GM12878 (cell line): ENCODE measurements around the gene NCAPH2.

Experiments used
- CHD4 ChIP-seq: fragments of 200-600 bp; sonication (generic); IDR thresholded peaks from 2 replicates; pipeline ENCODE4 v1.6.1; 2016; ENCODE audit warnings: mild to moderate bottlenecking
- CTCF ChIP-seq, 3 experiments: IDR thresholded peaks in 2 of 3; conservative IDR thresholded peaks in 1 of 3; 2 replicates each; pipeline ENCODE4 v1.5.1; 2011; ENCODE audit warnings: low read depth in 3 of 3, low read length in 3 of 3, mild to moderate bottlenecking in 3 of 3, control low read depth in 2 of 3, moderate library complexity in 2 of 3, inconsistent platforms in 1 of 3, mixed read lengths in 1 of 3; ENCODE audit not compliant: control insufficient read depth in 2 of 3, insufficient read depth in 1 of 3; ENCODE audit errors: extremely low read depth in 1 of 3
- EGR1 ChIP-seq, 2 experiments: IDR thresholded peaks; 1 replicate in 1 of 2; 2 replicates in 1 of 2; pipeline ENCODE4 v1.6.1; 2011 to 2012; ENCODE audit warnings: low read depth in 2 of 2, low read length in 2 of 2, borderline replicate concordance in 1 of 2, mild to moderate bottlenecking in 1 of 2, moderate library complexity in 1 of 2
- EP300 ChIP-seq, 2 experiments: fragments of 150-350 bp in 1 of 2; IDR thresholded peaks; 2 replicates each; pipeline ENCODE4 v1.6.1; 2011 to 2012; ENCODE audit warnings: low read depth in 2 of 2, low read length in 2 of 2, borderline replicate concordance in 1 of 2, improper control_type of control experiment in 1 of 2, inconsistent platforms in 1 of 2; ENCODE audit not compliant: control insufficient read depth in 1 of 2
- EZH2 ChIP-seq: IDR thresholded peaks from 2 replicates; pipeline ENCODE4 v1.6.1; 2012; ENCODE audit warnings: low read depth, mild to moderate bottlenecking, control low read depth, inconsistent platforms, low read length, borderline replicate concordance; ENCODE audit not compliant: control insufficient read depth
- GABPA ChIP-seq: IDR thresholded peaks from 2 replicates; pipeline ENCODE4 v1.6.1; 2014; ENCODE audit warnings: antibody characterized with exemption, low read depth, mild to moderate bottlenecking, inconsistent platforms
- MAX ChIP-seq: IDR thresholded peaks from 2 replicates; pipeline ENCODE4 v1.6.1; 2012; ENCODE audit warnings: low read depth, low read length, improper control_type of control experiment
- MTA2 ChIP-seq: fragments of 450-650 bp; IDR thresholded peaks from 2 replicates; pipeline ENCODE4 v1.6.1; 2016; ENCODE audit warnings: low read depth, mild to moderate bottlenecking, moderate library complexity
- NRF1 ChIP-seq: conservative IDR thresholded peaks from 2 replicates; pipeline ENCODE4 v1.6.1; 2011; ENCODE audit warnings: mild to moderate bottlenecking, low read depth, low read length, improper control_type of control experiment
- POLR2AphosphoS2 ChIP-seq: IDR thresholded peaks from 2 replicates; pipeline ENCODE4 v1.6.1; 2011; ENCODE audit warnings: low read depth, mild to moderate bottlenecking, low read length, improper control_type of control experiment, moderate library complexity
- POU2F2 ChIP-seq: IDR thresholded peaks from 3 replicates; pipeline ENCODE4 v1.6.1; 2011; ENCODE audit warnings: low read depth, mild to moderate bottlenecking, low read length, borderline replicate concordance
- SPI1 ChIP-seq: IDR thresholded peaks from 2 replicates; pipeline ENCODE4 v1.6.1; 2011; ENCODE audit warnings: low read depth, mild to moderate bottlenecking, low read length, moderate library complexity, borderline replicate concordance; ENCODE audit not compliant: insufficient read depth
- SREBF1 ChIP-seq: IDR thresholded peaks from 2 replicates; pipeline ENCODE4 v1.6.1; 2012; ENCODE audit warnings: mild to moderate bottlenecking, low read length
- YY1 ChIP-seq: IDR thresholded peaks from 2 replicates; pipeline ENCODE4 v1.6.1; 2011; ENCODE audit warnings: low read depth, mild to moderate bottlenecking, low read length

GRCh38 chr22:50537765-50538164 lies 29.7 kb downstream of the NCAPH2 start:
- TF ChIP-seq POLR2AphosphoS2 (no peak), CHD4 (no peak), NRF1 (no peak), MAX (no peak), POU2F2 (no peak), EP300 (IDR thresholded peaks at IDR 0.05; ENCODE audit: borderline replicate concordance in 1 of 2, control insufficient read depth in 1 of 2, low read depth in 2 of 2, low read length in 2 of 2) (no peak), MTA2 (no peak), CTCF (IDR thresholded peaks at IDR 0.05 in 2 of 3, conservative IDR thresholded peaks at IDR 0.05 in 1 of 3; ENCODE audit: control insufficient read depth in 2 of 3, extremely low read depth in 1 of 3, insufficient read depth in 1 of 3, low read depth in 3 of 3, low read length in 3 of 3) (no peak), GABPA (no peak), YY1 (no peak), EGR1 (IDR thresholded peaks at IDR 0.05; ENCODE audit: borderline replicate concordance in 1 of 2, low read depth in 2 of 2, low read length in 2 of 2) (no peak), EZH2 (no peak), SREBF1 (no peak), SPI1 (no peak)
